Stimulated activated CD8-positive, alpha-beta memory T cell treated with anti-CD3 and anti-CD28 coated beads, Interleukin-12 subunit alpha, Interleukin-12 subunit beta, amount 100 ng/mL, for 4 hours (primary cell): ENCODE data around the gene WDR1.
"Not testable (repeated sequence)": the region's sequence is repeated elsewhere in the genome, so short reads cannot be mapped to it uniquely, and the experiment has no call there.

Experiments used
- DNase-seq: peaks from one replicate; pipeline ENCODE4 v3.0.0-alpha.2; 2020; ENCODE audit warnings: low read depth

The WDR1 gene

DNA sequence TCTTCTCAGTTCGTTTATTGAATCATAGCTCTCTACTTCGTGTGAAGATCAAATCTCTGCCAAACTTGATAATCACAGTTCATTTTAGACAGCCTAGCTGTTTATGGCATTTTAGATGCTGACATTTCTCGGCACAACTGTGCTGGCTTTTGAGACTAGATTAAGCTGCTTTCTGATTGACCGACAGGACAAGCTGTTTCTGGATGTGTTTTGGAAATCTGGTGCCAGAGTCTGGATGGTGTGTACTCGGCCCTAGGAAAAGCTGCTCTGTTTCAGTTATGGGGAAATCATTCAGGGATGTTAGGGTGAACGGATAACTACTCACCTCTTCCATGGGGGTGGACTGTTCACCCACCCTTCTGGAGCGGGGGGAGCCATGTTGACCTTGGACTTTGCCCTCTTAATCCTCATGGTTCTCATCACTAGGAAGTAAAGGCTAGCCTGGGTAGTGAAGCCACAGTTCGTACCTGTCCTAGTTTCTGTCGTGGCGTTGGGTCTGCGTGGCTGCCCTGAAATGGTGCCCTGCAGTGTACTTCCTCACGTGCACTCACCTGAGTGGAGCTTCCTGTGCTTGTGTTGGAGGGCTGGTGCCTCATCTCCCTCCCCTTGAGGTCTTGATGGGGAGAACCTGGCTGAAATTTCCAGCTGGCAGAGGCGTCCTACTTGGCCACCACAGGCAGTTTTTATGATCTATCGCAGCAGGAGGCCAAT, 13.7 kb upstream of the WDR1 start:
- no peak for DNase-seq

DNA sequence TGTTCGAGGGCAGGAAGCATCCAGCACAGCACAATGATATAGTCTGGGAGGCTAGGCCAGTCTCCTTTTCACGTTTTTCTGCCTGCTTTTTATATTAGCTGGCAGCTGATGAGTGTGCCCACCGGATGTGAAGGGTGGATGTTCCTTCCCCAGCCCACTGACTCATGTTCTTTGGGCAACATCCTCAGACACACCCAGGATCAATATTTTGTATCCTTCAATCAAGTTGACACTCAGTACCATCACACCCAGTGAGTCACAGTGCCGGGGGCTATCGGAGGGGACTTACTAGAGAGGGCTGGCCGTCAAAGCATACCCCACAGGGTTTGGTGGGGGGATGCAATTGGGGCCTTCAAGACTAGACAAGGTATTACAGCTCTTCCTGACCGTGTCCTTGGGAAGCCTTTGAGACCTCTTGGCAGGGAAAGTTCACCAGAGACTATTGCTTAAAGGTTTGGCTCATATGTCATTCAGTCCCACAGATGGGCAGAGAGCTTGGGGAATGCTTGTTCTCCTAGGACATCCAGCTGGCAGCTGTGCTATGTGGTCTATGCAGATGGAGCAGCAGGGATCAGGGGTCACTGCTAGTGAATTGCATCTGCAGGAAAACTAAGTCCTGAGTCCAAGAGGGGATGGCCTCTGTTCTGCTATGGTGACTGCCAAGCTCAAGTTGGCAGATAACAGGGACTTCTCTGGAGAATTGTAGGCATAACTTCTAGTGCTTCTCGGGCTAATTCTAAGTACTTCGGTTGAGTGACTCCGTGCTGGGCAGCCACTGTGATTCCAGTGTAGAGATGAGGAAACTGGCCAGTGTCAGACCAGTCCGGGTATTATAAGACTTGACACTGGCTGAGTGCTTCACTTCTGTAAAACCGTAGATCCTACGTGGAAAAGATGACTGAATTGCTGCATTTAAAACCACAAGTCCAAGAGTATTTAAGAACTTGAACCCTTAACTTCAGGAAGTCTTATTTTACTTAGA, 12.9 kb upstream of the WDR1 start:
- no peak for DNase-seq

DNA sequence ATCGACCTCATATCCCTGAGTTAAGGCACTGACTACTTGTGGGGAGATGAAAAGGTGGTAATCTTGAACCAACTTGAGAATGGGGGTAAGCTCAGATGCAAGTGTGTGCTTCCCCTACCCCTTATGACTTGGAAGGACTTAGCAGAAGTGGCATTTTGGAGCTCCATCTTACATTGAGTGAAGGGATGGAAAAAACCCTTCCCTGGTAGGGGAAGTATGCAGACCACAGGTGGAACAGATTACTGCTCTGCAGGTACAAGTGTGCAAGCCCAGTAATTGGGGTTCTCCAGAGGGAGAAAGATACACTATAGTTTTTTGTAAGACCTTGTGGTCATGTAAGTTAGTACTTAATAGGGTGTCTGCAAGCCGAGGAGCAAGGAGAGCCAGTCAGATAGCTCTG, 12.2 kb upstream of the WDR1 start:
- DNase-seq: no peak

DNA sequence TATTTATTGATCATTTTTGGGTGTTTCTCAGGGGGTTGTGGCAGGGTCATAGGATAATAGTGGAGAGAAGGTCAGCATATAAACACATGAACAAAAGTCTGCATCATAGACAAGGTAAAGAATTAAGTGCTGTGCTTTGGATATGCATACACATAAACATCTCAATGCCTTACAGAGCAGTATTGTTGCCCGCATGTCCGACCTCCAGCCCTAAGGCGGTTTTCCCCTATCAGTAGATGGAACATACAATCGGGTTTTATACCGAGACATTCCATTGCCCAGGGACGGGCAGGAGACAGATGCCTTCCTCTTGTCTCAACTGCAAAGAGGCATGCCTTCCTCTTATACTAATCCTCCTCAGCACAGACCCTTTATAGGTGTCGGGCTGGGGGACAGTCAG, 10.9 kb upstream of the WDR1 start:
- not testable (repeated sequence) for DNase-seq

DNA sequence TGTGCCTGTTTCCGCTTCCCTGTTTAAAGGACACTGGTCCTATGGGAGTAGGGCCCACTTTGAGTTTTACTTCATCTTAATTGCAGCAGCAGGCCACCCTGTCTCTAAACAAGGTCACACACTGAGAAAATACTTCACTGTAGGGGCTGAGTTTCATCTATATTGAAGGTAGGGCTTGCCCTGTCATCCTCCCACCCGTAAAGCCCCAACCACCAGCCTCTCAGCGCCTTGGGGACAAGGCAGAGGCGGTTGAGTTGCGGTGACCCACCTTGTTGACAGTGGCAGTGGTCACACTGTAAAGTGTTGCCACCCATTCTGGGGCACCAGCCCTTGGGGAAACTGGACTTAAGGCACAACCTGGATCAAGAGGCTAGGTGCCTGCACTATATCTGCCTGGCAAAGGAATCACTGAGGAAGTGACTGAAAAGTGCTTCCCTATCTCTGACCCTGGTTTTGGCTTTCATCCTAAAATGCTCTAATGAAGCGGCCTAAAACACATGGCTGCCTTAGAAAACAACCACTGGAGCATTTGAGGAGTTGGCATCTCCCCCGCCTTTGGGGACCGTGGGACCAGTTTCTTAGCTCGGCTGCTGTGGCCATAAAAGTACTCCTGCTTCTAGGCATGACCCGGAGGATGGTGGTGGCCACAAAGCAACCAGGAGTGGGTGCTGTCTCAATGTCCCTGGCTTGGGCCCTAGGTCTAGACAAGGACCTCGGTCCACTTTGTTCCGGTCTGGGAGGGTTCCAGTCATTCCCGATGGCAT, 7.8 kb upstream of the WDR1 start:
- DNase-seq: no peak

DNA sequence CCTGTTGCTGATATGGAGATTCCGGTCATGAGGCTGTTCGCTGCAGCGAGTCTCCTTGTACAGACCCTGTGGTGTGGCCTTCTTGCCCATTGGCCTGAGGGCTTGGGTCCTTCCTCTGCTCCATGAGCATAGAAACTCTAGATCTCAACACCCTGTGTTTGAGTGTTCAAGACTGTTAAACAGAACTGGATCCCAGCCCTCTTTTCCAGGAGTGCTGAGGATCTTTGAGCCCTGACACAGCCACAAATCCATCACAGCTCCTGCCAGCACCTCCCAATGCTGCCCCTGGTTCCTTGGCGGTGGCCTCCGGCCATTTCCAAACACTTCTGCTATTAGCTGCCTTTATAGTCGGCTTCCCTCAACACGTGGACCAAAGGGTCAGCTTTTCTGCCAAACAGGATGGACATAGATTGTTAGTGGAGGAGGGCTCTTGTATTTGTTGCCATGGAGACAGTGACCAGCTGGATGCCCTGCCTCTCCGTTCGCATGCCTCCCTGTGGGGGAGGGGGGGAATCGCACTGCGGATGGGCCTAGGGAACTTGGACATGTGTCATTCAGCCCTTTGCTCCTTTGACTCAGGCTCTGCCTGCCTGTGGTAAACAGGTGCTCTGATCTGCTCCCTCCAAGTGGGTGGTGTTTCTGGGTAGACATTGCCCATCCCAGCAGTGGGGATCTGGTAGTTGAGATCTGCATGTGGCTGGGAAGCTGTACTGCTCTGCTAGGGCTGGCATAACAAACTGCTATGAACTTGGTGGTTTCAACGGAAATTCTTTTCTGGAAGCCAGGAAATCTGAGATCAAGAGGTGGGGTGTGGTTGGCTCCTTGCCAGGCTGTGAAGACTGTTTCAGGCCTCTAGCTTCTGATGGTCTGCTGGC, 6.9 kb upstream of the WDR1 start:
- no peak for DNase-seq

DNA sequence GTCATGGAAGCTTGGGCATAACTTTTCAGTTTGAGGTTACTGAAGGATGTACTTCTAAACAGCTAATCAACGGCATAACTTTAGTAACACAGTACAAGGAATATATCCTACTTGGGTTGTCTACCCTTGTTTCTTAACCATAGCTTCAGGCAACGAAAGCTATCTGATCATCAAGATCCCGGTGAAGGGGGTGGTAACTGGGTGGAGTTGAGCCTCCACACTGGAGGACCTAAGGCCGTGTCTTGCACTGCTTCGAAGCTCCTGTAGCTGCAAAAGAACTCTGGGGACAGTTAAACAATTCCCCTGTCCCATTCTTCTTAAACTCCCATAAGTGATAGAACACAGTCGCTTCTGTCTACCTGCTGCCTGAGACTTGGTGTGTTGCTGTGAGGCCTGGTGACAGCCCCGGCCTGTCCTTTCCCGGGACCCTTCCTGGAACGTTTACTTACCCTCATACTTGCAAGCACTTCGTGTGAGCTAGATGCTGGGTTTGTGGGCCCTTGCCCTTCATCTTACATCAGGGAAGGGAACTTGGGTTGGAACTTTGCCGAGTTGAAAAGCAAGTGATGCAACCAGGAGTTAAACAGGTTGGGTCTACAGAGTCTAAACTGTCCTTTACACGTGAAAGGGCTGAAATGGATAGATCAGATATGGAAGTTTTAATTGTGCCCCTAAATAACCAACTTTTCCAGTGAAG, 5.8 kb upstream of the WDR1 start:
- no peak for DNase-seq

DNA sequence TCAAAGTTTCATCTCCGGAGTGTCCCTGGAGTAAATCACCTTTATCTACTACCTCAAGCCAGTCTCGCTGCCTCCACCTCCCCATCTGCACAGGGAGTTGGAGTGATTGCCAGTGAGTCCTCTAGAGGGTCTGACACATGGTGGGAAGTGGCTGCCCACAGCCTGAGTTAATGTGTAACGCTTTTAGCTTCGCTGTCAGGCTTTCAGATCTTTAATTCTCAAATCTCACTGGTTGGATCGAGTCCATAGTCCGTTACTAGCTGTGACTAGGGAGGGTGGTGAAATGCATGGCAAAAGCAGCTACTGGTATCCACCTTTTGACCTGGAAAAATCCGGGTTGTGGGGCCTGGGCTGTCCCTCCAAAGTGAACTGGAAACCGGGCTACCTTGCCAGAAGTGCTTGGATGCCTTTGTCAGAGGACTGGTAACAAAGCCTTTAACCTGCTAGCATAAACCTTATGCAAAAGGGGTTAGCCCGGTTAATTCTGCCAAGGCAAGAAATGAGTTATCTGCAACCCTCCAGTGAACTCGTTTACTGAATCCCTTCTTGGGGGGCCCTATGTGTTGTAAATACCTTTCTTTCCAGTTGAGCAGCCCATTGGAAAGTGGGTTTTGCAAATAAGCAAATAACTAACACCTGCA, 5.1 kb upstream of the WDR1 start:
- DNase-seq: no peak

DNA sequence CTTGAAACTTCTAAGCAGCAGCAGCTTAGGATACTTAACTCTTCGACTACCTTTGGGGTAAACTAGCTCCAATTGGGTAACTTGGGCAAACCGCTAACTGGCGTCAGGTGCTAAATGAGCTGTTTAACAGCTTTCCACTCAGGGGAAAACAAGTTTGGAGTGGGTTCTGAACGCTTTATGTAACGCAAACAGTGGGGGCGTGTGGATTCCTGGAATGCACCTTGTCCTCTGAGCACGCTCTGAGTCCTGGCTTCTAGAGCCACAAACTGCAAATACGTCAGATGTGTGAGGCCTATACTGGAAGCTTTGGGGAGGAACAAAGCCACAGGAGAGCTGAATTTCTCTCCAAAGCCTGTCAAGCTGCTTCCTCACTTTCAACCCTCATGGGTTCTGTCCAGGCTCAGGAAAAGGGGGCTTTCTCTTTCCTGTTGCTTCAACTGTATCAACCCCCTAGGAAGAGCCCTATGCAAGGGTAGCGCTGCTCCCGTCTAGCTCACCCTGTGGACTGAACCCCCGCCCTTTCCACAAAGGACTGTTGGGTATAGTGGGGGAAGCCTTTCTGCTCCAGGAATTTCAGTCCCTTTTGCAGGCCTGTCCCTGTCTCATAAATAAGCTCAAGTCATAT, 4.5 kb upstream of the WDR1 start:
- no peak for DNase-seq

DNA sequence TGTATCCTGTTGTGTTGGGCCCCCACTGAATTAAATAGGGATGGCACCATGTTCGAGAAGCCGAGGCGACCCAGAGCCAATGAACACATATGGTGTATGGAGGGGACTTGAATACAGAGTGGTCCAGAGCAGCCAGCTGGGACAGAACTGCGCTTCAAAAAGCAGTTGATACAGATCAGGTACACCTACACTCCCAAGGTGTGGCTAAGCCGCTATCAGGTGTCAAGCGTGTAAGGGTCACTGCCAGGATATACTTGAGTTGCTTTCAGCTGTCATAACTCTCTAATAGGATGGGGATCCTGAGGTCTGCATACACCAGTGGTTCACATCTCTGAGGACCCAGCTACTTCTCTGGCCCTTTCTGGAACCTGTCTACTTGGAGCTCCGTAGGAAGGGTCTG, 3.2 kb upstream of the WDR1 start:
- no peak for DNase-seq

DNA sequence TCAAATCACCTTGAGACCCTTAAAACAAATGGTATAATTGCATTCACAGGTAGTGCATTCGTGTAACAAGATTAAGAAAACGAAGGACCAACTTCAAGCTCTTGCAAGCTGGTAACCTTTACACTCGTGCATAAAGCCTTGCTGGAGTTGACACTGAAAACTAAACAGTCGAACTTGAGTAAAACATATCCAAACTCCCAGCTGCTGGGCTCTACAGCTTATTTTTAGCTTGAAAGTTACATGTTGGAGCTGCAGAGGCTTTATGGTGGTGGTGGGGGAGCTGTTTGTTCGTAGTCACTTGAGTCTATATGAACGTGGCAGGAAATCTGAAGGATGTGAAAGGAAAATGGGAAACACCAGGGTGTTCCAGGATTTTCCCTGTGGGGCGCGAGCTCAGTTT, 2.7 kb upstream of the WDR1 start:
- no peak for DNase-seq

DNA sequence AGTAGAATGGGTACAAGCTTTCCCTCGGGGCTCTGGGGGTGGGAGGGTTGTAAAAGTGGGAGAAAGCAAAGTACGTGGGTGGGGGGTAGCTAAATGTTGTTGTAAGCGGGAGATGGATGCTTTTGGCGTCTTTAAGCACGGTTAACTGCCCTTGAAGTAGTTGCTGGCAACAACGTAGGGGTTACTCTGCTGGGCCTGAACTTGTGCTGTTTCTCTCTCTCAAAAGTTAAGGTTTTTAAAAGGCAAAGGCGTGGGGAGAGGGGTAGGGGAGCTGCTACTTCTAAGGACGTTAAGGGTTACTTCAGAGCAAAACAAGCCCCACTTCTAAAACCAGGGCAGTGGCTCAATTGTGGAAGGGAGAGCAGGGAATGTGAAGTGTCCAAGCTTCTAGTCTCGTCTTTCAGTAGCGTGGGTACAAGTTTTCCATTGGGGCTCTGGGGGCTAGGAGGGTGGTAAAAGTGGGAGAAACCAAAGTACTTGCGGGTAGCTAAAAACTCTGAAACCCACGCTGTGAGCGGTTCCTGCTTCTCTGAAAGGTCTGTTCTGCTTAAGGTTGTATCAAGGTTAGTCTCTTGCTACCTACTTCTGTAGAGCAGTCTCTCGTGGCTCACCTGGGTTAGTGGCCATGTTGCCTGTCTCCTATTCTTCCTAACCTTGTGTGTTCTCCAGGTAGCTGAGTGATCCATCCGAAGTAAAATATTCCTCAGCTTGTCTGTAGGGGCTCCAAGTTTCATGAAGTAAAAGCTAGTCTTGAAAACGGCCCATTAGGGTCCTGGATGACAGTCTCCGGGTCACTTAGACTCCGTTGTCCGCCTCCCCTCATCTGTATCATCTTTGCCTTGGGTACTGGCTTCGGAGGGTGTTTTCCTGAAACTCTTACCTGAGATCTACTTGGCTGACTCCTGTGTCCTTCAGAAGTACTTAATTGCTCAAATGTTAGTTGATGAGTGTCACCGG, 1.7 kb upstream of the WDR1 start:
- DNase-seq: no peak

DNA sequence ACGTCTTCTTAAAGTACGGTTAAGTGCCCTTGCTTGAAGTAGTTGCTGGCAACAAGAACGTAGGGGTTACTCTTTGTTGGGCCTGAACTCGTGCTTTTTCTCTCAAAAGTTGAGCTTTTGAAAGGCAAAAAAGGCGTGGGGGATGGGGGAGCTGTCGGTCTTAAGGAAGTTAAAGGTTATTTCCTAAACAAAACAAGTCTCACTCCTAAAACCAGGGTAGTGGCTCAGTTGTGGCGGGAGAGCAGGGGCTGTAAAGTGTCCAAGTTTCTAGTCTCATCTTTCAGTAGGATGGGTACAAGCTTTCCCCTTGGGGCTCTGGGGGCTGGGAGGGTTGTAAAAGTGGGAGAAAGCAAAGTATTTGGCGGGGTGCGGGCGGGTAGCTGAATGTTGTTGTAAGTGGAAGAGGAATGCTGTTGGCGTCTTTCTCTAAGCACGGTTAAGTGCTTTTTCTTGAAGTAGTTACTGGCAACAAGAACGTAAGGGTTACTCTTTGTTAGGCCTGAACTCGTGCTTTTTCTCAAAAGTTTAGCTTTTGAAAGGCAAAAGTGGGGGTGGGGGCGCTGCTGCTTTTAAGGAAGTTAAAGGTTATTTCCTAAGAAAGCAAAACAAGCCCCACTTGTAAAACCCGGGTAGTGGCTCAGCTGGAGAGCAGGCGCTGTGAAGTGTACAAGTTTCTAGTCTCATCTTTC, 904 bp upstream of the WDR1 start:
- no peak for DNase-seq

DNA sequence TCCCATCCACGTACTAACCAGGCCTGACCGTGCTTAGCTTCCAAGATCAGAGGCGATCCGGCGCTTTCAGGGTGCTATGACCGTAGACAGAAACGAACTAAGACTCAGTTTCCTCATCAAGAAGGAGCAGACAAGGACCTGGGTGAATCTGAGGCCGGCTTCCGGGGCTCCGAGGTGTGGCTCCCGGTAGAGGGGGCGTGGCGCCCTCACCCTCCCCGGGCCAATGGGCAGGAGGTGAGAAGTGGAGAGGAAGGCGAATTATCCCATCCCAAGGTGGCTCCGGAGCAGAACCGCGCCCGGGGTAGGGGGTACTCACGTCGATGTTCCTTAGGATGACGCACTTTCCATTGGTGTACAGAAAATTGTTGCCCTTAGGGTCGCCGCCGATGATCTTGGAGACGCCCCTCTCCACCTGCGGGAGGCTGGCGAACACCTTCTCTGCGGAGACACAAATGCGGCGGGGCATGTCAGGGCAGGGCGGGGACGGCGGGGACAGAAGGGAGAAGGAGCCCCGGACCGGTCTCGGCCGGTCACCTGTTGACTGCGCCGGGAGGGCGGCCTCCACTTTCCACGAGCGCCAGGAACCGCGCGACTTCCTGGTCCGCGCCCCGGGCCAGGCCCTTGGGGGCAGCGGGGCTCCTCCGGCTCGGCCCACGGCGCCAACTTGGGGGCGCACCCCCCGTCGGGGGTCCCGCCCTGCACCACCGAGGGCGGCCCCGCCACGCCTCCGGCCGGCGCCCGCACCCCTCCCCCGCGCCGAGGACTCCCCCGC, 616 bp downstream of the WDR1 start:
- peak; percentile 46 for DNase-seq

DNA sequence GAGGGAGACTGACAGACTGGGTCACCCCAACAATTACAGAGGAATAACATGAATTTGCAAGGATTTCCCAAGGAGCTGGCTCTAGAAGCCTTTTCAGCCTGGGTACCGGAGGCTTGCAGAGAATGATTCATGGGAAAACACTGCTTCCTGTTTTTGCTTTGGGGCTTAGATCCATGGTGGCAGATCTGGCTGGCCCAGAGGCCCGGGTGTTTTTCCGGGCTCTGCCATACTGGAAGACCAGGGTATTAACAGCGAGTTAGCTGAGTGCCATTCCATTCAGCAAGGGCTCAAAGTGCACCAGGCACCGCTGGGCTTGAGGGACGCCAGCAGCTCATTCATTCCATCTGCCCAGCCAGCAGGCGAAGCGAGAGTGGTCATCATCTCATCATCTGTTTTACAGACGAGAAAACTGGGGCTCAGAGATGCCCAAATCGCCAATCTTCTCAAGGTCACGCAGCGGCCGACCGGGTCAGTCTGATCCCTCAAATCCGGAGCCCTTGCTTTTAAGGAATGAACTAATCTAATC, 1.3 kb downstream of the WDR1 start:
- DNase-seq: no peak

DNA sequence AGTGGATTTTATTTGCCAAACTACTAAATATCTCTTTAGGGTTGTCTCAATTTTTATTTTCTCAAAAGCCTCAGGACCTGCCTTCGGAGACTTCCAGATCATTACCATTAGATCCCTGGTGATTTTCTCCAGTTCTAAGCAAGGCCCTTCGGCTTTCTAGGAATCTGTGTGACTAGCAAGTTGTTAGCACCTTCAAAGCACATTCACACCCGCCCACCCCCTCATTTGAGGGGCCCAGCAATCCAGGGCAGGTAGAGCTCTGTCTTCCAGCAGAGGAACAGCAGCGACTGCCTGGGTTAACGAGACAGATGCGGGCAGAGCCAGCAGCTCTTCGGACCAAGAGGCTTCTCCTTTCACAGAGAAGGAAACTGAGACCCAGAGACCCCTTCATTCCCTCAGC, 2.0 kb downstream of the WDR1 start:
- DNase-seq: no peak

DNA sequence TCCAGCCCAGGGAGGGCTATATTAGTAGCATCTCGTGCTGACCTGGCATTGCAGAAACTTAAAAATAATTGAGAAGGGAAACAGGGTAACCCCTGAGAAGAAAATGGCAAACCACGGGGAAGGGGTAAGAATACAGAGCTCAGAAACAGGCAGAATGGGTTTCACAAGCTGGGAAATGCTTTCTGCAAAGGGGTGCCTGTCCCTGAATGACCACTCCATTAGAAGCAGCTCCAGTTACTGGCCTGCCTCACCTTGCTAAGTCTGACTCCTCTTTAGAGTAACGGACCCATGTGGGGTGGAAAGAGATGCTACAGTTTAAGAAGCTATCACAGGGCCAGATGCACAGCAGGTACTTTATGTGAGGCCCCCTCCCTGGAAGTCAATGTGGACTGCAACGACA, 2.5 kb downstream of the WDR1 start:
- DNase-seq: no peak
